SHP77 (cell line): ENCODE results near the gene CMTM4.

Experiments
- DNase-seq, 2 experiments: peaks; one replicate each; lab custom pipeline; 2025; lab: John Stamatoyannopoulos, UW

Gene CMTM4

GRCh38 chr16:66566051-66566901, 130.3 kb downstream of the CMTM4 start, which contains the start of gene CMTM1:
CMTM1 (plus strand) TSS chr16:66566439; CDS start chr16:66566514, 75 bp downstream.
- DNase-seq: no peak
